K562 (cell line): ENCODE measurements around the gene NOC4L.

ENCODE experiments used
- CHD4 ChIP-seq: fragments of 200-600 bp; sonication (generic); IDR thresholded peaks from 3 replicates; pipeline ENCODE4 v1.6.1; 2012; ENCODE audit warnings: low read depth, mild to moderate bottlenecking, mixed read lengths, low read length, inconsistent platforms; ENCODE audit not compliant: insufficient read depth, insufficient replicate concordance, poor library complexity, severe bottlenecking
- NCOA2 ChIP-seq, 2 experiments: fragments of 450-650 bp; IDR thresholded peaks; 2 replicates each; pipeline ENCODE4 v1.6.1; 2018; ENCODE audit warnings: mild to moderate bottlenecking in 2 of 2, moderate library complexity in 1 of 2; ENCODE audit not compliant: partially characterized antibody in 2 of 2
- POLR2AphosphoS5 ChIP-seq: IDR thresholded peaks from 2 replicates; pipeline ENCODE4 v1.6.1; 2011; ENCODE audit warnings: mild to moderate bottlenecking, low read depth, low read length, moderate library complexity; ENCODE audit not compliant: control insufficient read depth, insufficient read depth
- TCF7 ChIP-seq: sonication (generic); IDR thresholded peaks from 2 replicates; pipeline ENCODE4 v1.6.1; 2016; ENCODE audit warnings: antibody characterized with exemption, borderline replicate concordance
- TF ChIP-seq, protein P1 (sequence below): sonication (generic); formaldehyde crosslinking; IDR thresholded peaks from 2 replicates; pipeline ENCODE4 v1.9.0; 2022; ENCODE audit warnings: mild to moderate bottlenecking, missing genetic modification reagents
- TF ChIP-seq, protein P2 (sequence below), 3 experiments: IDR thresholded peaks in 2 of 3; conservative IDR thresholded peaks in 1 of 3; 2 replicates each; pipeline ENCODE4 v1.5.1; 2011 to 2012; ENCODE audit warnings: low read length in 3 of 3, mild to moderate bottlenecking in 3 of 3, control low read depth in 2 of 3, improper control_type of control experiment in 1 of 3, inconsistent platforms in 1 of 3, low read depth in 1 of 3, mixed read lengths in 1 of 3, moderate library complexity in 1 of 3; ENCODE audit not compliant: insufficient read depth in 2 of 3

DNA sequence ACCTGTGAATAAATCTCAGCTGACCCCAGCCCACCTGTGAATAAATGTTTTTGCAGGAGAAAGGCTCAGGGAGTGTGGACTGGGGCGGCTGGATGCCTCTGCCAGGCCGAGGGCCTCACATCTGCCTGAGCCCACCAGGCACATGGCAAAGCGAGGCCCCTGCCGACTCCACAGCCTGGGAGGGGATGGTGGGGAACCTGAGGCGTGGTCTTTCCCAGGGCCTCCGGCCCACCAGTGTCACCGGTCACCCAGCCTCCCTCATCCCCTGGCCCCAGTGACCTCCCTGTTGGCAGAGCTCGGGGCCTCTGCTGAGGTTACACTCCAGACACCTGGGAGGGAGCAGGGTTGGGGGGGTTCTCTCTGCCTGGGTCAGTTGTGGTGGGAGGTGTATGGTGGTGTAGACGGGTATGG lies 8.2 kb downstream of the NOC4L start:
- TF ChIP-seq NCOA2 (IDR thresholded peaks at IDR 0.05; ENCODE audit: partially characterized antibody in 2 of 2) (no peak), TCF7 (no peak), CHD4 (no peak), POLR2AphosphoS5 (no peak)
- TF ChIP-seq, protein P1, sequence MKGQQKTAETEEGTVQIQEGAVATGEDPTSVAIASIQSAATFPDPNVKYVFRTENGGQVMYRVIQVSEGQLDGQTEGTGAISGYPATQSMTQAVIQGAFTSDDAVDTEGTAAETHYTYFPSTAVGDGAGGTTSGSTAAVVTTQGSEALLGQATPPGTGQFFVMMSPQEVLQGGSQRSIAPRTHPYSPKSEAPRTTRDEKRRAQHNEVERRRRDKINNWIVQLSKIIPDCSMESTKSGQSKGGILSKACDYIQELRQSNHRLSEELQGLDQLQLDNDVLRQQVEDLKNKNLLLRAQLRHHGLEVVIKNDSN (CRISPR knock-in tag), result no peak
- TF ChIP-seq, protein P2, sequence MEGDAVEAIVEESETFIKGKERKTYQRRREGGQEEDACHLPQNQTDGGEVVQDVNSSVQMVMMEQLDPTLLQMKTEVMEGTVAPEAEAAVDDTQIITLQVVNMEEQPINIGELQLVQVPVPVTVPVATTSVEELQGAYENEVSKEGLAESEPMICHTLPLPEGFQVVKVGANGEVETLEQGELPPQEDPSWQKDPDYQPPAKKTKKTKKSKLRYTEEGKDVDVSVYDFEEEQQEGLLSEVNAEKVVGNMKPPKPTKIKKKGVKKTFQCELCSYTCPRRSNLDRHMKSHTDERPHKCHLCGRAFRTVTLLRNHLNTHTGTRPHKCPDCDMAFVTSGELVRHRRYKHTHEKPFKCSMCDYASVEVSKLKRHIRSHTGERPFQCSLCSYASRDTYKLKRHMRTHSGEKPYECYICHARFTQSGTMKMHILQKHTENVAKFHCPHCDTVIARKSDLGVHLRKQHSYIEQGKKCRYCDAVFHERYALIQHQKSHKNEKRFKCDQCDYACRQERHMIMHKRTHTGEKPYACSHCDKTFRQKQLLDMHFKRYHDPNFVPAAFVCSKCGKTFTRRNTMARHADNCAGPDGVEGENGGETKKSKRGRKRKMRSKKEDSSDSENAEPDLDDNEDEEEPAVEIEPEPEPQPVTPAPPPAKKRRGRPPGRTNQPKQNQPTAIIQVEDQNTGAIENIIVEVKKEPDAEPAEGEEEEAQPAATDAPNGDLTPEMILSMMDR (IDR thresholded peaks at IDR 0.05 in 2 of 3, conservative IDR thresholded peaks at IDR 0.05 in 1 of 3; ENCODE audit: insufficient read depth in 2 of 3, low read depth in 1 of 3, low read length in 3 of 3), result no peak
